Measurements from ENCODE around the gene IFITM10.

The IFITM10 gene

DNA sequence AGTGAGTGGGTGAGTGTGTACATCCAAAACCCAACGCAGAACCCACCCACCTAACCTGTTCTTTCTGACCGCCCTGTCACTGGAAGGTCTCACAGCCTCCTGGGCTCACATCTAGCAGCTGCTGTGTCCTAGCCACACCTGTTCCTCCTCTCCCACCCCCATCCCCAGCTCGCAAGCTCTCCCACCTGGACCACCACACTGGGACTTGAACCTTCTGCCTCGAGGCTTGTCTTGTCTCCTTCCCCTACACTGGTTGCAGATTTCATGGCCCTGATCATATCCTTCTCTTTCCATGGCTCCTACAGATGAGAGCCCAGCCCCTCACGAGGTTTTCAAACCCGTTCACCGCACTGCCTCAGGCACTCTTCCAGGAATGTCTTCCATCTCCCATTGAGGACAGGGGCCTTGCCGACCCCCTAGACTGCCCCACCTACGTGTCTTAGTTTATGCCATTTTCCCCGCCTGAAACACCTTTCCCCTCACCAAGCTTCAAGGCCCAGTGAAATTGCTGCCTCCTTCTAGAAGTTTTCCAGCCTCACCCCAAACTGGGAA is 6.7 kb downstream of the IFITM10 start:
- H3K4me1 Mint-ChIP-seq, result peaks cover 22% of the 10 kb centered on the region
- peaks cover 4% of the 10 kb centered on the region for H3K36me3 Mint-ChIP-seq
- no peak overlapping the region for H3K4me3 Mint-ChIP-seq
- H3K27ac Mint-ChIP-seq, result no peak overlapping the region
- no peak for DNase-seq (ENCODE audit: low spot score in 2 of 2)
- peaks cover 3% of the 10 kb centered on the region for H3K9me3 Mint-ChIP-seq
- ATAC-seq, result no peak

DNA sequence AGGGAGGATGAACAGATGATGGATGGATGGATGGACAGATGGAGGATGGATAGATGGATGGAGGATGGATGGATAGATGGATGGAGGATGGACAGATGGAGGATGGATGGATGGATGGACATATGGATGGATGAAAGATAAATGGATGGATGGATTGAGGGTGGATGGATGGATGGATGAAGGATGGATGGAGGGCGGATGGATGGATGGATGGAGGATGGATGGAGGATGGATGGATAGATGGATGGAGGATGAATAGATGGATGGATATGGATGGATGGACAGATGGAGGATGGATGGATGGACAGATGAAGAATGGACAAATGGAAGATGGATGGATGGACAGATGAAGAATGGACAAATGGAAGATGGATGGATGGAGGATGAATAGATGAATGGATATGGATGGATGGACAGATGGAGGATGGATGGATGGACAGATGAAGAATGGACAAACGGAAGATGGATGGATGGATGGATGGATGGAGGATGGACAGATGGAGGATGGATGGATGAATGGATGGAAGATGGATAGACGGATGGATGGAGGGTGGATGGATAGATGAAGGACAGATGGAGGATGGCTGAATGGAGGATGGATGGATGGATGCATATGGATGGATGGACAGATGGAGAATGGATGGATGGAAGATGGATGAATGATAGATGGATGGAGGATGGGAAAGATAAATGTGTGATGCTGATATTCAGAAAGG is 7.4 kb downstream of the IFITM10 start:
- DNase-seq (ENCODE audit: low spot score in 2 of 2) (no peak), ATAC-seq (no peak)
- peaks cover 4% of the 10 kb centered on the region for H3K36me3 Mint-ChIP-seq
- H3K4me1 Mint-ChIP-seq, result peaks cover 22% of the 10 kb centered on the region
- H3K27ac Mint-ChIP-seq, result no peak overlapping the region
- H3K9me3 Mint-ChIP-seq, result peaks cover 3% of the 10 kb centered on the region
- no peak overlapping the region for H3K4me3 Mint-ChIP-seq

DNA sequence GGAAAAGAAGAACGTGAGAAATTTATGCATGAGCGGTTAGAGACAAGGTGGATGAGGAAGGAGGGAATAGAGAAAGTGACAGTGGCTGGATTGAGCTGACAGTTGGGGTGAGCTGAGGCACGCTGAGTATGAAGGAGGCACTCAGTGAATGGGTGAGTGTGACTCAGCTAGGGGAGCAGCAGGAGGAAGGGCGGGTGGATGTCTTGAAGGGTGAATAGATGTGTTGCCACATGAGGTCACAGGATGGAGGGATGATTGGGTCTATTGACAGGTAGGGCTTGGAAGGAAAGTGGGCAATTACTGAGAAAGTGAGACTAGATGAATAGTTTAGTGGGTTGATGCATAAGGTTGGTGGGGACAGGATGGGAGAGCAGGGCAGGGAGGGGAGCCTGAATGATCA is 8.0 kb downstream of the IFITM10 start:
- DNase-seq (ENCODE audit: low spot score in 2 of 2), result no peak
- H3K36me3 Mint-ChIP-seq, result peaks cover 4% of the 10 kb centered on the region
- H3K27ac Mint-ChIP-seq, result no peak overlapping the region
- H3K4me1 Mint-ChIP-seq, result peaks cover 22% of the 10 kb centered on the region
- peaks cover 6% of the 10 kb centered on the region for H3K9me3 Mint-ChIP-seq
- no peak overlapping the region for H3K4me3 Mint-ChIP-seq
- ATAC-seq, result peak; percentile 88

DNA sequence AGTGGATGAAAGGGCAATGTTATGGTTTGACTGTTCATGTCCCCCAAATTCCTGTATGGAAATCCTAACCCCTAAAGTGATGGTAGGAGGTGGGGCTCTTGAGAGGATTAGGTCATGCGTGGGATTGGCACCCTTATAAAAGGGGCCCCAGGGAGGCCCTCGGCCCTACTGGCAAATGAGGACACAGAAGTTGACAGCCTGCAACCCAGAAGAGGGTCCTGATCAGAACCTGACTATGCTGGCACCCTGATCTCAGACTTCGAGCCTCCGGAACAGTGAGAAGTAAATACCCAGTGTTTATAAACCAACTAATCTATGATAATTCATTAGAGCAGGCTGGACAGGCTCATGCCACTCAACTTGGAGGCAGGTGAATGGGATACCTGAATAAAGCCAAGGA is 8.7 kb downstream of the IFITM10 start:
- ATAC-seq, result no peak
- no peak for DNase-seq (ENCODE audit: low spot score in 2 of 2)
- H3K27ac Mint-ChIP-seq, result no peak overlapping the region
- H3K4me3 Mint-ChIP-seq, result no peak overlapping the region
- peaks cover 1% of the 10 kb centered on the region for H3K36me3 Mint-ChIP-seq
- peaks cover 8% of the 10 kb centered on the region for H3K9me3 Mint-ChIP-seq
- peaks cover 22% of the 10 kb centered on the region for H3K4me1 Mint-ChIP-seq

DNA sequence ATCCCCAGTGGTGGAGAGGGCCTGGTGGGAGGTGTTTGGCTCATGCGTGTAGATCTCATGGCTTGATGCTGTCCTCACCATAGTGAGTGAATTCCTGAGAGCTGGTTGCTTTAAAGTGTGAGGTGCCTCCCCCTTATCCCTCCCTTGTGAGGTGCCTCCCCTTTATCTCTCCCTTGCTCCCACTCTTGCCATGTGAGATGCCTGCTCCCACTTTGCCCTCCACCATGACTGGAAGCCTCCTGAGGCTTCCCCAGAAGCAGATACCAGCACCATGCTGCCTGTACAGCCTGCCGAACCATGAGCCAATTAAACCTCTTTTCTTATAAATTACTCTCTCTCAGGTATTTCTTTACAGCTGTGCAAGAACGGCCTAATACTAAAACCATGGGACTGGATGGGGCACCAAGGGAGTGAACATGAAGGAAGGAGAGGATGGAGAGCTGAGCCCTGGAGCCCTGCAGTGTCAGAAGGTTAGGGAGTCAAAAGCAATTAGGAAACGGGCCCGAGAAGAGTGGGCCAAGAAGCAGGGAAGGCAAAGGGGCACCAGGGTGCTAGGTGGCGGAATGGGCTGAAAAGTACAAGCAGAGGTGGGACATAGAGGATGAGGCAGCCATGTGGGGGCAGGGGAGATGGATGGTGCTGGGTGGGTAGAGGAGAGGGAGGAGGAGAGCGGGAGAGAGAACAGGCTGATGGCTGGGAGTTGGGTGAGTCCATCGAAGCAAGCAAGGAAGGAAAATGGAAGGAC is 9.4 kb downstream of the IFITM10 start:
- Mint-ChIP-seq H3K4me1 (peaks cover 15% of the 10 kb centered on the region), H3K36me3 (no peaks in the 10 kb centered on the region), H3K27ac (no peak overlapping the region), H3K4me3 (no peak overlapping the region), H3K9me3 (peaks cover 13% of the 10 kb centered on the region)
- ATAC-seq, result no peak
- no peak for DNase-seq (ENCODE audit: low spot score in 2 of 2)

DNA sequence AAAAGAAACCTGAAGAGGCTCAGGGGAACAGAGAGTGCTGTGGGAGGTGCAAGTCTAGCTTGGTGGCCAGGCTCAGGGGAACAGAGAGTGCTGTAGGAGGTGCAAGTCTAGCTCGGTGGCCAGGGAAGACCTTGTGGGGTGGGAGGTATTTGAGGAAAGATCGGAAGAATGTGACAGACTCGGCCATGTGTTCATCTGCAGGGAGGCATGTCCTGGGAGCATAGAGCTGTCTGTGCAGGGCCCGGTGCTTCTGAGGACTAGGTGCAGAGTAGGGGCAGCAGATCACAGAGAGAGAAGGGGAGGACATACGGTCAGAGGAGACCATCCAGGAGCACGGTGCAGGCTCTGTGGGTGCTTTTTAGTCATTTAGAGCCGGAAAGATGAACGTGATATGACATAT is 10.8 kb downstream of the IFITM10 start:
- Mint-ChIP-seq H3K27ac (no peak overlapping the region), H3K4me3 (no peak overlapping the region), H3K9me3 (peaks cover 19% of the 10 kb centered on the region), H3K36me3 (no peaks in the 10 kb centered on the region), H3K4me1 (peaks cover 9% of the 10 kb centered on the region)
- DNase-seq (ENCODE audit: low spot score in 2 of 2) (no peak), ATAC-seq (no peak)

DNA sequence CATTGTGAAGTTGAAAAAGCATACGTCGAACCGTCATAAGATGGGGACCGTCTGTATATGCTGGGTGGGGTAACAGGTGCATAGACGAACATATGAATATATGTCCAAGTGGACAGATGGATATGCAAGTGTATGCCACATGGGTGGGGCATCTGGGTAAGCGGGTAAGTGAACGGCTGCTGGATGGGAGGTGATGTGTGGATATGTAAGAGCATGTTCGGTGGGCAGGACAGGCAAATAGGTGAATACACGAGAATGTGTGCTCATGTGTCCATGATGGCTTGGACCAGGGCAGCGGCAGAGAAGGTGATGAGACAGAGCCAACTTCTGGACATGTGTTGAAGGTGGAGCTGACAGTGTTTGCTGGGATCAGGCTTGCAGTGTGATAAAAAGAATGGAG is 12.0 kb downstream of the IFITM10 start:
- H3K9me3 Mint-ChIP-seq, result peaks cover 19% of the 10 kb centered on the region
- H3K4me3 Mint-ChIP-seq, result no peak overlapping the region
- ATAC-seq (no peak), DNase-seq (ENCODE audit: low spot score in 2 of 2) (no peak)
- no peaks in the 10 kb centered on the region for H3K36me3 Mint-ChIP-seq
- H3K4me1 Mint-ChIP-seq, result peaks cover 21% of the 10 kb centered on the region
- no peak overlapping the region for H3K27ac Mint-ChIP-seq

DNA sequence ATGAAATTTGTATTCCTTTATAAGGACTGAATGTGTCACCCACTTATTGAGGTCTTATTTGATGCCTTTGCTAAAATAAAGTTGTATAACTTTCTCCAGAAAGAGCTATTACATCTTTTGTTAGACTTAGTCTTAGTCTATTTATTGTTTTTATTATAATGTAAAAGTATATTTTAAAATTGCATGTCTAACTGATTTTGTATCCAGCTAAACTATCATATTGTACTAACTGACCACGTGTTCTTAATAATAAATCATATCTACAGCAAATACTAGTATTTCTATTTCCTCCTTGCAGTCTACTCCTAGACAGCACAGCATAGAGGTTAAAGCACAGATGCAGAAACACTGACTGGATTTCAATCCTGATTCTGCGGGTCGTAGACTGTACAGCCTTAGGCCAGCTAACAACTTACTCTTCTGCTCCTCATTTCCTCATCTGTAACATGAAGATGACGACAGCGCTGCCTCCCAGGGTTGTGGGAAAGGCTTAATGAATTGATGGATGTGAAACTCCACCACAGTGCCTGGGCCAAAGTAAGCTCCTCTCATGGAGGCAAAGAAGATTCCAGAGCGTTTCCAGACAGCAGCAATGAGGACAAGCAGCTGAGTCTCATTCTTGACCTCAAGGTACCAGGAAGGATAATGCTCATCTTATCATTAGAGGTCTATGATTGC is 13.2 kb downstream of the IFITM10 start:
- ATAC-seq (no peak), DNase-seq (ENCODE audit: low spot score in 2 of 2) (no peak)
- no peaks in the 10 kb centered on the region for H3K36me3 Mint-ChIP-seq
- H3K4me3 Mint-ChIP-seq, result no peak overlapping the region
- peaks cover 24% of the 10 kb centered on the region for H3K4me1 Mint-ChIP-seq
- H3K27ac Mint-ChIP-seq, result no peak overlapping the region
- H3K9me3 Mint-ChIP-seq, result peaks cover 19% of the 10 kb centered on the region

DNA sequence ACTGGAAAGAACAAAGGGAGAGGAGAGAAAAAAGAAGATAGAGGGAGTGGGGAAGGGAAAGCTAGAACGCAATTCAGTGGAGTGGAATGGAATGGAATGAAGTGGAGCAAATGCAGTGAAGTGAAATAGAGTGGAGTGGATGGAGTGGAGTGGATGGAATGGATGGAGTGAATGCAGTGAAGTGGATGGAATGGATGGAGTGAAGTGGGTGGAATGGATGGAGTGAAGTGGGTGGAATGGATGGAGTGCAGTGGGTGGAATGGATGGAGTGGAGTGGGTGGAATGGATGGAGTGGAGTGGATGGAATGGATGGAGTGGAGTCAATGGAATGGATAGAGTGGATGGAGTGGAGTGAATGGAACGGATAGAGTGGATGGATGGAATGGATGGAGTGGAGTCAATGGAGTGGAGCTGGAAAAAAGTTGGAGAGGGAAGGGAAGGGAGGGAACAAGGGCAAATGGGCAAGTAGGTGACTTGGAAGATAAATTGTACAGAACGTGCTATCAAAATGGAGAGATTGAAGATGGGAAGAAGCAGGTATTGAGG is 13.9 kb downstream of the IFITM10 start:
- peaks cover 19% of the 10 kb centered on the region for H3K9me3 Mint-ChIP-seq
- no peak overlapping the region for H3K4me3 Mint-ChIP-seq
- H3K27ac Mint-ChIP-seq, result no peak overlapping the region
- DNase-seq (ENCODE audit: low spot score in 2 of 2) (no peak), ATAC-seq (no peak)
- H3K36me3 Mint-ChIP-seq, result no peaks in the 10 kb centered on the region
- H3K4me1 Mint-ChIP-seq, result peaks cover 31% of the 10 kb centered on the region

DNA sequence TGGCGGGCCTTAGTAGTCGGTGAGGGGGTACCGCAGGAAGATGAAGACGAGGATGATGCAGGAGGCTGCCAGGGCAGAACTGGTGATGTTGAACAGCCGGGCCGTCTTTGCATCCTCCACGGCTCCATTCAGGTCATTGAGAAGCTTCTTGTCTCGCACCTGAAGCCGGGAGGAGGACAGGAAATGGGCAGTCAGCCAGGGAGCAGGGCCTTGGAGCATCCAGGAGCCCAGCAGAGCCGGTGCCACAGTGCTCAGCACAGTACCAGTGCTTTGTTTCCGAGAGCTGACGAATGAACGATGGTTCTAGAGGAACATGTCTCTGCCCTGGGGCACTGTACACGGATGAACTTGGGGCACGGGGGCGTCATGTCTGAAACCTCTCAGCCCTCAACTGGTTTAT is 15.1 kb downstream of the IFITM10 start:
- H3K27ac Mint-ChIP-seq, result no peak overlapping the region
- no peaks in the 10 kb centered on the region for H3K36me3 Mint-ChIP-seq
- DNase-seq (ENCODE audit: low spot score in 2 of 2) (no peak), ATAC-seq (no peak)
- peaks cover 41% of the 10 kb centered on the region for H3K4me1 Mint-ChIP-seq
- H3K9me3 Mint-ChIP-seq, result peaks cover 19% of the 10 kb centered on the region
- no peak overlapping the region for H3K4me3 Mint-ChIP-seq

DNA sequence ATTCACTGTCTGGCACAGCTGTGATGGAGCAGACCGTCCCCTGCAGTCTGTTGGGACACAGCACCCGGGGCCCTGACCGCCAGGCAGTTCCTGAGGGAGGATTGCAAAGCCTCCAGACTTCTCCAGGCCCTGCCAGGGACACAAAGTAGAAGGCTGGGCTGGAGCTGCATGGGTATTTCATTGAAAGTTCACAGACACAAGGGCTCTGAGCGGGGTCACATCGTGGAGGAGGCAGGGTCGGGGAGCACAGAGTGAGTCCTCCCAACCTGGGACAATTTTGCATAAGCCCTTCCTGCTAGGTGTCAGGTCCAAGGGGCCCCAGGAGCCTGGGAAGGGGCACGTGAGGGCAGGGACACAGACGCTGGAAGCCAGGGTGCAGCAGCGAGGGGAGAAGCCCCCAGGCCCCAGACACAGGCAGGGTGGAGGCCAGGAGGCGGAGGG is 15.7 kb downstream of the IFITM10 start:
- Mint-ChIP-seq H3K36me3 (no peaks in the 10 kb centered on the region), H3K9me3 (peaks cover 19% of the 10 kb centered on the region), H3K4me1 (peaks cover 46% of the 10 kb centered on the region), H3K27ac (peak overlapping the region; percentile 77), H3K4me3 (no peak overlapping the region)
- DNase-seq (ENCODE audit: low spot score in 2 of 2) (no peak), ATAC-seq (no peak)

DNA sequence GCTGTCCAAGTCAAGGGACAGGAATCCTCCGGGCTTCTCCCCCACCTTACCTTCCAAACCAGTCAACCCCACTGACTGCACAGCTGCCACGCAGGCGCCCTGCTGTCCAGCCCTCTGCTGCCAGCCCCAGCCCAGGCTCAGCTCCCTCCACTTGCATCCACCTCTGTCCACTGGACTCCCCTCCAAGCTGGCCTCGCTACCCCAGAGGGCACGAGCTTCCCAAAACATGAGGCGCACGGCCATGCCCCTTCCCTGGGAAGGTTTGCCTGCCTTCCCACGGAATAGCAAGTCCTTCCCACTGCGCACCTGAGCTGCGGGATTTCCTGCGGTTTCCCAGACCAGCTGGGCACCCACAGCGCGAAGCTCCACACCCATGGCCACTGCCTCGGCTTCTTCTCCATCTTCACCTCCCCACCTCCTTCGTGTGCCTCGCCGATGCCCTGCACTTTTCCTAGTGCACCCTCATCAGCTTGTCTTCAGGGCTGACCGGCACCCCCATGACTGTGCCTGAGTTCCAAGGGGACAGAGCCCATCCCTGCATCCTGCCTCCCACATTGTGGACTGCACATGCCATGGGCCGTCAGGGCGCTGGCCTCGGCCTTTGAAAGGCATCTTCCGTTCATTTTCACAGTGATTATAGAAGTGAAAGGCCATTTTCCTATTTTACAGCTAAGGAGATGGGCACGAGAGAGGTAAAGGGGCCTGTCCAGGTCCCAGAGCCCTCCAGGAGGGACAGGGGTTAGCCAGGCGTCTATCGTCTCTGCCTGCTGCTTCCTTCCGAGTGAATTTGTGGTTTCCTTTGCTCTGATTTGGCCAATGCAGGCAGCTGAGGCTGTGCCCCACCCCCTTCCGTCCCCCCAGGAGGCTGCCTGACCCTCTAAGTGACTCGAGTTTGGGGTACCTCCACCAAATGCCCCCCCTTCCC is 16.4 kb downstream of the IFITM10 start:
- no peak for DNase-seq (ENCODE audit: low spot score in 2 of 2)
- Mint-ChIP-seq H3K9me3 (peaks cover 19% of the 10 kb centered on the region), H3K4me3 (no peak overlapping the region), H3K4me1 (peaks cover 46% of the 10 kb centered on the region), H3K27ac (peak overlapping the region; percentile 77), H3K36me3 (peaks cover 4% of the 10 kb centered on the region)
- no peak for ATAC-seq

DNA sequence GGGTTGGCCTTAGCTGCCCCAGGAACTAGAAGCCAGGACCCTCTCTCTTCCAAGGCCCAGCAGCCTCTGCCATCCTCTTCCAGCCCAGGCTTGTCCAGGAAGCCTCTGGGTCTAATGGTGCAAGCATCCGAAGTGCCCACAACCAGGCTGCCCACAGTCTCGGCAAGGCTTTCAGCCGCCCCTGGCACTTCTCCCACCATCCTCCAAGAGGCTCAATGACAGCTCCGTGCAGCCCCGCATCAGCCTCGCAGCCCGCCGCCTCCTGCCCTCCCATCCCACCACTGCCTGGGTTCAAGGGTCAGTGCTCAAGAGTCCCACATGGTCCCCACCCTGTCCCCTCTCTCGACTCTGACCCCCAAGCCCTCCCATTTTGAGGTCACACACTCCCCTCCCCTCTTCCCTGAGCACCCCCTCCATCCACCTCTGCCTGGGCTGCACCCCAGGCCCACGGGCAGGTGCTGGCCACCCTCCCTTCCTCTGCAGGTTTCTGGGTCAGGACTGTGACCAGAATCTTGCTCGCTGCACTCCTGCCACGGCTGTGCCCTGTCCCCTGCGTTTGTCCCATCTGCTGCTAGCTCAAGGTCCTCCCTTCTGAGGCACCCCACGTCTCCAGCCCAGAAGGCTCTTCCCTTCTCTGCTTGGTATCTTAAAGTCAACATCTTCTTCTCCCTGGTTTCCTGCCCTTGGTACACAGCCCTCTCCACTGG is 17.2 kb downstream of the IFITM10 start:
- peaks cover 8% of the 10 kb centered on the region for H3K36me3 Mint-ChIP-seq

DNA sequence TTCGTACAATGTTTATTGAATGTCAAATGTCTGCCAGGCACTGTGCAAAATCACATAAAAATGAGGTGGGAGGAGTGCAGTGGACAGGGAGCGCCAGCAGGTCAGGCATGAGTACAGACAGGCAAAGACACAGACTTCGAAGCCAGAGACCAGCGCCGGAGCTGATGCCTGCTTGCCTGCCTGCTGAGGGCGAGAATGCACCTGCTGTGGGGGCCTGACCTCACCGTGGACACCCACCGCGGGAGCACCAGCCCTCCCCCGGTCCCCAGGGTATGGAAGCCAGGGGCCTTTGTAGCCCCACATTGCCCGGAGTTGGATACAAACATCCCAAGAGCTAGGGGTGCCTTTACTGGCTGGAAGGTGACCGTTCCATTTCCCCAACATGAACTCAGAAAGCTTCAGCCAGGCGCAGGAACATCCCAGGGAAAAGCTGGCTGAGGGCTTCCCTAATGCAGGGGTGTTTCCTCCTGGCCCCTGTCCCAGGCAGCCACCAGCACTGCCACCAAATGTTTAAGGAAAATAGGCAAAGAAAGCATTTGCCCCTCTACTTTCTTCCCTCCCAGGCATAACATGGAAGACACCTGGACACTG is 17.9 kb downstream of the IFITM10 start:
- H3K9me3 Mint-ChIP-seq, result peaks cover 16% of the 10 kb centered on the region
- H3K27ac Mint-ChIP-seq, result no peak overlapping the region
- no peak overlapping the region for H3K4me3 Mint-ChIP-seq
- DNase-seq (ENCODE audit: low spot score in 2 of 2) (no peak), ATAC-seq (no peak)
- H3K4me1 Mint-ChIP-seq, result peaks cover 59% of the 10 kb centered on the region
- H3K36me3 Mint-ChIP-seq, result peaks cover 8% of the 10 kb centered on the region

More for the DNA sequence above, 17.2 kb downstream of the IFITM10 start:
- H3K4me3 Mint-ChIP-seq, result no peak overlapping the region
- peaks cover 53% of the 10 kb centered on the region for H3K4me1 Mint-ChIP-seq
- ATAC-seq (no peak), DNase-seq (ENCODE audit: low spot score in 2 of 2) (no peak)
- H3K9me3 Mint-ChIP-seq, result peaks cover 19% of the 10 kb centered on the region
- peak overlapping the region; percentile 77 for H3K27ac Mint-ChIP-seq
